GM21360 (cell line): ENCODE data around the gene ZNF341.

Source experiments
- ATAC-seq: cut with Tn5 transposase; IDR thresholded peaks from one replicate; pipeline ENCODE4 v1.9.1; 2021; ENCODE audit warnings: mild to moderate bottlenecking, moderate library complexity; ENCODE audit not compliant: unreplicated experiment

Gene ZNF341

DNA sequence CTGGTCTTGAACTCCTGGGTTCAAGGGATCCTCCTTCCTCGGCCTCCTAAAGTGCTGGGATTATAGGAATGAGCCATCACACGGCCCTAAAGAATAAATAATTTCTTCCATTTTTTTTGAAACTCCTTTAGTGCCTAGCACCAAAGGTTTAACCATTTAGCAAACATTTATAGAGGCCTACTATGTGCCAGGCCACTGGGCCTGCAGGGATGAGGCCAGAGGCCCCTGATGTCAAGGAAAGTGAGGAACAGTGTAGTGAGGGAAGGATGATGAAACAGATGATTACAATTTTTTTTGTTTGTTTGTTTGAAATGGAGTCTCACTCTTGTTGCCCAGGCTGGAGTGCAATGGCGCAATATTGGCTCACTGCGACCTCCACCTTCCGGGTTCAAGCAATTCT lies 33.8 kb downstream of the ZNF341 start:
- ATAC-seq = no peak

- ATAC-seq = no peak
Observed at GRCh38 chr20:33766686-33767085, 34.9 kb downstream of the ZNF341 start.

- ATAC-seq = no peak
Observed at GRCh38 chr20:33767777-33768138, 36.0 kb downstream of the ZNF341 start.

GRCh38 chr20:33769043-33769442 lies 37.2 kb downstream of the ZNF341 start:
- ATAC-seq = no peak

DNA sequence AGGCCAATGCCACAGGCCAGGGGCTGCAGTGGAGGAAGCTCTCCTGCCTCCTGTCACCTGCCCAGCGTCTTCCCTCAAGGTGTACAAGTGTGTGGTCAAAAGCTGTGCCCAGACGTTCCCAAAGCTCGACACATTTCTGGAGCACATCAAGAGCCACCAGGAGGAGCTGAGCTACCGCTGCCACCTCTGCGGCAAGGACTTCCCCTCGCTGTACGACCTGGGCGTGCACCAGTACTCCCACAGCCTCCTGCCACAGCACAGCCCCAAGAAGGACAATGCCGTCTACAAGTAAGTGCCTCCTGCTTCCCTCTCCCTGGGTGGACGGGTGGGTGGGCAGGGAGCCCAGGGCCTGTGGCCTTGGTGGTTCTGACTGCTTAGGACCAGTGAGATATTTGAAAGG lies 38.2 kb downstream of the ZNF341 start:
- no peak for ATAC-seq

DNA sequence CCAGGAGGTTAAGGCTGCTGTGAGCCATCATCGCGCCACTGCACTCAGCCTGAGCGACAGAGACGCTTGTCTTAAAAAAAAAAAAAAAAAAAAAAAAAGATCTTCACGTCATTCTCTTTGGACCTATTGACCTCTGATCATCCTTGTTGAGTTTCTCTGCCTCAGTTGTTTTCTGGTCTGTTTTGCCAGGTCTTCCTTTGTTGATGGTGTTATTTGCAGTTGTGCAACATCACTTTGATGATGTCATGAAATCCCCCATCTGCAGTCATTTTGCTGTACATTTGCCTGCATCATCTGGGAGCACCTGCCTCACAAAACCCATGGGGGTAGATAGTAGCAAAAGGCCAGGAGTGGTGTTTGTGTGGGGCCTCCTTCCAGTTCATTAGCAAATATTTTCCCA lies 40.1 kb downstream of the ZNF341 start:
- no peak for ATAC-seq

DNA sequence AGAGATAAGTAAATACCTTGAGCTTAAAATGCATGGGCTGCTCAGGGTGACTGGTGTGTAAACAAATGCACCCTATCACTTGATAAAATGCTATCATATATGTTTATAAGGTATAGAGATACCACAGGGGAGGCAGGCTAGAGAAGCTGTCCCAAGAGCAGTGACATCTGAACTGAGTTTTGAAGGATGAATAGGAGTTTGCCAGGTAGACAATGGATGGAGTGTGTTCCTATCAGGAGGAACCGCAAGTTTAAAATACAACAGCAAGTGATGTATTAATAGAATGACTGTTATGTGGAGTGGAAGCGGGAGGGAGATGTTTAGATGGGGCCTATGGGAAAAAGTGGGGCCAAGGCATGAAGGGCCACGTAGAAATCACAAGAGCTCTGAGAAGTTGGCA lies 40.6 kb downstream of the ZNF341 start:
- no peak for ATAC-seq

DNA sequence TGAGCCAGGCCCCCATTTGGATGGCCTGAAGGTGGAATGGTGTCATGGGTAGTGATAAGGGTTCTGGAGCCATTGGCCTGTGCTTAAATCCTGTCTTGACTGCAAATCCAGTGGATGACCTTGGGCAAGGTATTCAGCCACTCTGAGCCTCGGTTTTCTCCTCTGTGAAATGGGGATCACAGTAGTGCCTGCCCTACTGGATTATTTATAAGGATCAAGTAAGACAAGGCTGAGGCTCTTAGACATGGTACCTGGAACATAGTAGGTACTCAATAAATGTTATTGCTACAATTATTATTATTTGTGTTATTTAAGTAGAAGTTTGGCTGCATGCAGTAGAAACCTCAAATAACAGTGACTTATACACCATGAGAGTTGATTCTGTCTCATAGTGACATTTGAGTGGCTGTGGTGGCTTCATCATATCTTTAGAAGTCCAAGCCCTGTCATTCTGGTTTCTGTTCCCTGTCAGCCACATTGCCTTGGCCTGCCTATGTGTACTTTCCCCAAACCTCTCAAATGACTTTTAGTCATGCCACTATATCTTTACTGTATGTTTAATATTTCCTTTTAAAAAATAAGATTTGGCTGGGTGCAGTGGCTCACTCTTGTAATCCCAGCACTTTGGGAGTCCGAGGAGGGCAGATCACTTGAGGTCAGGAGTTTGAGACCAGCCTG lies 41.8 kb downstream of the ZNF341 start:
- peak; percentile 55 for ATAC-seq

DNA sequence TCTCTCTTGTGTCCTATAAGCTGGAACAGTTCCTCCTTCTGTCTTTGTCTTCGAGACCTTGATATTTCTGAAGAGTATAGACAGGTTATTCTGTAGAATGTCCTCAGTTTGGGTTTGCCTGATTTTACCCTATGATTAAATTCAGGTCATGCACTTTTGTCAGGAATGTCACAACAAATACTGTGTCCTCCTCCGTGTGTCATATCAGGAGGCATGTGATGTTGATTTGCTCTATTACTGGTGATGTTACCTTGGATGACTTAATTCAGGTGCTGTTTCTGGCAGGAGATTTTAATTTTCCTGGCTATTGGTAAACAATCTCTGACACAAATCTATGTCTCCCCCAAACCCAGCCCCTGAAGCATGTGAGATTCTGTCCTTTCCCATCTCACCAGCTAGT lies 46.0 kb downstream of the ZNF341 start:
- ATAC-seq = no peak

GRCh38 chr20:33781133-33781532 lies 49.3 kb downstream of the ZNF341 start:
- ATAC-seq = no peak

GRCh38 chr20:33781945-33782344 lies 50.1 kb downstream of the ZNF341 start:
- ATAC-seq = no peak

DNA sequence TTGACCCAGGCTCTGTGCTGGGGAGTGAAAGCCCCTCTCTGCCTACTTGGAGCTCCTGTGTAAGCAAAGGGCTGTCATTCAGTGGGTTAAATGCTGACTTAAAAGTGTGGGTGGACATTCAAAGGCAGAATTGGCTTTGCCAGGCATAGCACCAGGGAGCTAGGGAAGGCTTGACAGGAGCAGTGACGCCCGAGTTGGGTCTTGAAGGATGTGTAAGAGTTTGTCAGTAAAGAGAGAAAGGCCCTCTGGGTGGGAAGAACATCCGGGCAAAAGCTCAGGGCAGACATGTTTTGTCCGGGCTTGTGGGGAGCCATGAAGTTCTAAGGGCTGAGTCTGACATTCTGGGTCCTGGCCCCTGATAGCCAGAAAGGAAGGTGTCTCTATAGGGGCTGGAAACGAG lies 51.5 kb downstream of the ZNF341 start:
- no peak for ATAC-seq

GRCh38 chr20:33783818-33784217 lies 52.0 kb downstream of the ZNF341 start:
- no peak for ATAC-seq

GRCh38 chr20:33784225-33784624 lies 52.4 kb downstream of the ZNF341 start:
- ATAC-seq = no peak

DNA sequence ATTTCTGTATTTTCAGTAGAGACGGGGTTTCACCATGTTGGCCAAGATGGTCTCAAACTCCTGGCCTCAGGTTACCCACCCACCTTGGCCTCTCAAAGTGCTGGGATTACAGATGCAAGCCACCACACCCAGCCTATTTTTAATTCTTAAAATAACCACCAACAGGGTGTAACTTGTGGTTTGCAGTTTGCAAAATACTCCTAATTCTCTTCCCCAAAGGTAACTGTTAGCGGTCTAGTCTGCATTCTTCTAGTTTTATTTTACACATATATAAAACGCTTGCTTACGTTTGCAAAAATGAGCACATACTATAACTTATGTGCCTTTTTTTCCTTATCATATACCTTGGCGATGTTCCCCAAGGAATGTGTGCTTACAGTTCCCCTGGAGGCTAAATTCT lies 53.7 kb downstream of the ZNF341 start:
- ATAC-seq = no peak

DNA sequence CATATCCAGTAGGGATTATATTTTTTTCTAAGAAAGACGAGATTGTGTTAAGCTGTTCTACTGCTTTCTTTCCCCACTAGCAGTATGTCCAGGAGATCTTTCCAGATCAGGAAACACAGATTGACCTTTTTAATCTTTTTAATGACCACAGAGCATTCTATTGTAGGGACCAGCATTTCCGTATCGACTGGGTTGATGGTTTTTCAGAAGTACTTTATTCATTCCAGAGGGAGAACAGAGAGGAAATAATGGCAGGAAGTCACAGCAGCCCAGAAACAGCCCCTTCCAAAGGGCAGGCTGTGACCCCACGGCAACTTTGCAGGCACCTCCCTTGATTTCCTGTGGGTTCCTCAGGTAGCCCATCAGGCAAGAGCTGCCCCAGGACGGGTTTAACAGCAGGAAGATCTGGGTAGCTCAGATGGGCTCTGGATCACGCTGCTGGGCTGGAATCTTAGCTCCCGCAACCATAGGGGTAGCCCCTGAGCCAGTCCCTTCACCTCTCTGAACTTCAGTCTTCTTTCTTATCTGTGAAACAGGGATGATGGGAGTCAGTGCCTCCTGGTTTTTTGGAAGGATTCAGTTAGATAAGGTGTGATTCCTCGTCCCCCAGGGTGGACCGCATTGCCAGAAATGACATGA lies 55.6 kb downstream of the ZNF341 start:
- ATAC-seq = no peak

DNA sequence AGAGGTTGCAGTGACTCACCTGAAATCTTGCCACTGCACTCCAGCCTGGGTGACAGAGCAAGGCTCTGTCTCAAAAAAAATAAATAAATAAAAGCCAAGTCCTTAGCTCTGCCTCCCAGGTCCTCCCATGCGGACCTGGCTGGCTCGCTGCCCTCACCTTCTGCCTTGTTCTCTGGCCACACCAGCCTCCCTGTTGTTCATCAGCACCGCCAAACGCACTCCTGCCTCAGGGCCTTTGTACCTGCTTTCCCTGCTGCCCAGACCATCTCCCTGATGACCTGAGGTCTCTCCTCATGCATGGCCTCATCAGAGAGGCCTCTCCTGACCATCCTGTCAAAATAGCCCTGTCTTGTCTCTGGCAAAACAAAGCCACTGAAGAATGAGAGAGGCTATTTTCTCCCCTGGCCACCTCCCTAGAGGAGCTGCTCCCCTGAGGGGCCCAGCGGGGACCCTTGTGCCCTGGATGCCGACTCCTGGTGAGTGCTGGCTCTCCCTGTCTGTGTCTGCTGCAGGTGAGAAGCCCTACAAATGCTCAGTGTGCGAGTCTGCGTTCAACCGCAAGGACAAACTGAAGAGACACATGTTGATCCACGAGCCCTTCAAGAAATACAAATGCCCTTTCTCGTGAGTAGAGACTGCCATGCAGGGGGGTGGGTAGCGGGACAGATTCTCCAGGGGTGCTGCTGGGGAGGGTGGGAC lies 56.7 kb downstream of the ZNF341 start:
- ATAC-seq = no peak

GRCh38 chr20:33789109-33789857 lies 57.5 kb downstream of the ZNF341 start:
- no peak for ATAC-seq

GRCh38 chr20:33789858-33790182 lies 58.0 kb downstream of the ZNF341 start:
- ATAC-seq = no peak

DNA sequence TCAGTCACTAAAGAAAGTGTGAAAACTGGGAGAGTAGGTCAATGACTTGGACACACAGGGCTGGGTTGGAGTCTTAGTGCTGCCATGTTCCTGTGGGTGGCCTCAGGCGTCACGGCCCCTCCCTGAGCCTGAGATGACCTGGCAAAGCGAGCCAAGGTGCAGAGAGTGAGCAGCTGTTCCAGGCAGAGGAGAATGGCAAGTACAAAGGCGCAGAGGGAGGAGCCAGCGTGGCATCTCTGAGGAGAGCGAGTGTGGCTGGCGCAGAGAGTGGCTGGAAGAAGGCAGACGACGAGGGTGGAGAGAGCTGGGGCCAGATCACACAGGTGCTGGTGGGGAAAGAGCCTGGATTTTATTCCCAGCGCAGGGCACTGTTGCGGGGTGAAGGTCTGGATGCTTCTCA lies 58.8 kb downstream of the ZNF341 start:
- ATAC-seq = no peak

GRCh38 chr20:33791021-33791420 lies 59.2 kb downstream of the ZNF341 start:
- ATAC-seq = no peak

DNA sequence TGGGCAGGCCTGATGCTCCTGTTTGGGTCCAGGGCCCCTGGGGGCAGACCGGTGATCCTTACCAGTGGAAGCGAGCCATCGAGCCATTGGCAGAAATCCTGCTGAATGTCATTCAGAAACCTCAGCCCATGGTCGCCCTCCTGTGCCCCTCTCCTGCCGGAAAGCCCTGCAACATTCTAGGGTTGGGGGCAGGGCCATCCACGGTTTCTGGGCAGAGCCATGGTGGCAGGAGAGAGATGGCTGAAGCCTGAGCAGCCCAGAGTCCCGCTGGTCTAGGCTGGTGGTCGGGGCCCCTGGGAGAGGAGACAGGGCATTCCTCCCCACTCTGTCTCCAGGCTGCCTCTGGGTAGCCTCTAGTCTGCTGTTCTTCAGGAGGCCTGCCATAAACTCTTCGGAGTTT lies 59.7 kb downstream of the ZNF341 start:
- no peak for ATAC-seq
